Measurements from ENCODE around the gene DMD.

DMD gene

GRCh38 chrX:31367816-31368215 lies 1843.5 kb downstream of the DMD start:
- DNase-seq: no peak

- DNase-seq: no peak
These were observed 1845.3 kb downstream of the DMD start for GRCh38 chrX:31366041-31366440.

DNA sequence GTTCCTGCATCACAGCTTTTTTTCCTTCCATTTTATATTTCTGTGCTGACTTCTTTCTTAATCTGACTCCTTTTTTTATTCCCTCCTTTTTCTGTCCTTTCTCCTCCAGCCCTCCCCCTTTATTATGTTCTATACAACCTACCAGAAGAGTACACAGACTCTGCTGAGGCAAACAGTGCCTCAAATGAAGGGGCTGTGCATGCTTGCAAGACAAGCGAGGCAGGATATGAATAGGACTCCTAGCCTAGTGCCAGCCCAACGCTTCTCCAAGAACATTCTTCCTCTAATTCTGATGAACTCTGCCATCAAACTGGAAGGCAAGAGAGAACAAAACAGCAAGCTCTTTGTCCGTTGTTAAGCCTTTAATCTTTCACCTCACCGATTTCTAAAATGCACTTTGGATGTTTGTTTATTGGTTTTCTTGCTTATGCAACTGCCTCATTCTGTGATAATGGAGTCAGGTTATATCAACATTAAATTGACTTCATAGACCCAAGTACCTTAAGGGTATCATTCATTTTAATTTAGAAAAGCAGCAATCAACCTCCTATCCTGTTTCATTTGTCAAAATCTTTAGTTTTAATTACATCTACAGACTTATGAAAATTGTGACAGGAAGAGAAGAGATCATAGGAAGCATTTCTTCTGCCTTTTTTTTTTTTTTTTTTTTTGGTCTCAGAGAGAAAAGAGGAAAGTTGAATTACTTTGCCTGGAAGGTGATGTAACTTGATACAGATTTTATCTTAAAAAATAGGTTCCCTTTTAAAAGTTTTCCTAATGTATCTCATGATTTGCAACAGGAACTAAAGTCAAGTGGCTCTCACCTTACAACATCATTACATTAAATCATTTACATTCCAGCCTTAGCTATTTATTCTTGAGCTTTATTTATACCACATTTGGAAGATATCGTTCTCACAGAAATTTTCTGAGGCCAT lies 1854.8 kb downstream of the DMD start:
- peak in 1 of 56 donors; percentile 0 for DNase-seq

DNA sequence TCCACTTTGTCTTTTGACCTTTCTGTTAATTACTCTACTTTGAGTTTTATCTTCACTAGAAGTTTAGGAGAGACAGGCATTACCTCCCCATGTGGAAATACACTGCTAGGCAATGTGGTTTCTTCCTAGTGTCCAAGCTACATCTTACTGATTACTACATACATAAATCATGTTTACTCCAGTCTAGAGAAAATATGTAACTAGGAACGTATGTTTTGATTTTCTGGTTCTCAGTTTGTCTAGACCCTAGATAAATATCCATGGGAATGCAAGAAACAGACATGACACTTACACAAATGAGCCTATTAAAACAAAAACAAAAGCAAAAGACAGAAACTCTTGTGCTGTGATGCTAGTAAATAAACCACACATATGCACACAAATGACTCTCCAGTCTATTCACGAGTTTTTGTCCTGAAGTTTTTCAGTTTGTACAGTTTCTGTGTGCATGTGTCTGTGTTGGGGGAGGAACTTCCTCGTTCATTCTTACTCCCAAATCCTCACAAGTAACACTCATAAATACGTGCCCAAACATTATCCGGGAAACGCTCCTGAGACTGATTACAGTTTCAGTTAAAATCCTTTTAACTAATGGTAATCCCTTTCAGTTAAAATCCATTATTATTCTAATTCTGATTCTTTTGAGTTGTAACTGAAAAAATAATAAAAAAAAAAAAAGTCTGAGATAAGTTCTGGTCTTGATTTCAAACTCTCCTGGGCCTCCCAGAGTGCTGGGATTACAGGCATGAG lies 1856.0 kb downstream of the DMD start:
- DNase-seq: no peak

DNA sequence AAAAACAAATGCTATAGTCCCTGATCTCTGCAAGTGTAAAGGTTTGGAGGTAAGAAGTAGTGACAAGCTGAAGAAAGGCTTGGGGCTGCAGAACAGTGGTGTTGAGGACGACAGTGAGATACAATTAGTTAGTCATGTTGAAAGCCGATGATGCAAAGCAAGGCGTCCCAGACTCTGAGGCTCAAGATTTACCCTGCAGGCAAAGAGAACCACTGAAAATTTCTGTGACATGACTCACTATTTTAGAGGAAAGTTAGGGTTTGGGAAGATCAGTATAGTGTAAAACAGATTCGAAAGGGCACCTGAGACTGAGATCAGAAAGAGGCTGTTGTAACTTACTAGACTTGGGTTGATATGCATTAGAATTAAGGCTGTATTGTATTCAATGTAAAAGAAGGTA lies 1858.3 kb downstream of the DMD start:
- DNase-seq: no peak

DNA sequence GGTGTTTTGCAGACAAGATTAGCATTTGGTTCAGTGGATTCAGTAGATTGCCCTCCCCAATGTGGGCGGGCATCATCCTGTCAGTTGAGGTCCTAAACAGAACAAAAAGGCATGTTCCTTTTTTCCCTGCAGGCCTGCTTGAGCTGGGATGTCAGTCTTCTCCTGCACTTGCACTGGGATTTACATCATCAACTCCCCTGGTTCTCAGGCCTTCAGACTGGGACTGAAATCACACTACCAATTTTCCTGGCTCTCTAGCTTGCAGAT lies 1860.6 kb downstream of the DMD start:
- no peak for DNase-seq

GRCh38 chrX:31349515-31349914 lies 1861.8 kb downstream of the DMD start:
- DNase-seq: no peak

DNA sequence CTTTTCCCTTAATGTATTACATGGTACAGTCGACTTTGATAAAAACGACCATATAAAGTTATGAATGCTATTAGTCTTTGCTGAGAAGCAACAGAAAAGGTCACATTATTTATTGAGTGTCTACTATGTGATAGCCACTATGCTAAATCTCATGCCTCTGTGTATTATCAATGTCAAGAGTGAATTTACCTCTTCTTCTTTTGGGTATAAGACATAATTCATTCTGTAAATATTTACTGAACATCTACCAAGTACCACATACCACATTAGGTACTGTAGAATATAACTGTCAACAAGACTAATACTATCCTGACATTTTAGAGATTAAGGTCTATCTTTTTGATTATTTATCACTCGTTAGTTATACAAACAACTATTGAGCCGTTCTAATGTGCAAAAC lies 1870.8 kb downstream of the DMD start:
- DNase-seq: no peak

DNA sequence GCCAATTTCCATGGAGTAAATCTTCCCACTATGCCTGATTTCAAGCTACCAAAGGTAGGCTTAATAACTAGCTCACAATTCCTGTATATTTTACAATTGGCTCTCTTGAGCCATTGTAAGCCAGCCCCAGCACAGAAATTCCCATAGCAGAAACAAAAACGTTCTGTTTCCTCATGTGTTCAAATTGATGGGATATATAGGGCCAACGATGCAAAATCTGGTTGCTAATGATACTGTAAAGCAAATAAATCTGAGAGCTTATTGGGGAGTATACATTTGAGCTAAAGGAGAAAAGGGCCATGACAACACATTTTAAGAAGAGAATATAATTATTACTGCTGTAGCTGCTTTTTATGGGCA lies 1872.4 kb downstream of the DMD start:
- no peak for DNase-seq

- no peak for DNase-seq
These were observed 1874.0 kb downstream of the DMD start for GRCh38 chrX:31337332-31337731.

GRCh38 chrX:31336419-31336818 lies 1874.9 kb downstream of the DMD start:
- DNase-seq: no peak

DNA sequence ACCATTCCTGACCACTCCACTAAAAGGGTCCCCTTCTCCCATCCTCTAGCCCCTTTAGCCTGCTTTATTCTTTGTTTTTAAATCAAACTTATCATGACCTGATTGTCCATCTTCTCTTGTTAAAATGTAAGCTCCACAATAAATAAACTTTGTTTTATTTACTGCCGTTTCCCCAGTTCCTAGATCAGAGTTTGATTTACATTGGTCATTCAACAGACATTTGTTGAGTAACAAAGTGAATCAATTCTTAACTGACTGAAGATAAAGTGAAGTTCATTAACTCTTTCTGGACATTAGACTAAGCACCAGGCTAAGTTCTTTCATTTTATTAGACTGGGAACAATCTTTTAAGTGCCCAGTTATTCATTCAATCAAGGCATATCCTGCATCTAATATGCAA lies 1876.4 kb downstream of the DMD start:
- DNase-seq: no peak

- DNase-seq: no peak
These were observed 1878.1 kb downstream of the DMD start for GRCh38 chrX:31333165-31333831.

DNA sequence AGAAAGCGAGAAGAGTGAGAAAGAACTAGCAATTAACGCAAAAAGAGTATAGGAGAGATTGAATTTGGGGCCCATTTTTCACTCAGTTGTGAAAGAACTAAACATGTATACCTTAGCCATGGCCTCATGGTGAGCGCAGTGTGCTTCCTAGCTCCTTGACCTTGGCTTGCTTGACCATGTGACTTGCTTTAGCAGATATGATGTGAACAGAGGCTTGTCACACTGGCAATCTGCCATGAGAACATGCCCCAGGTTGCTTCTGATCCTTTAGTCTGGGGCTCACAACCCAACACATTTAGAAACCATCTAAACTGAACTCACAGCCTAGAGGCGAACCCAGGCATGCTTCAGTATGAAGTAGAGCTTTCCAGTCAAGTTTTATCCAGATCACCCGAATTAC lies 1879.4 kb downstream of the DMD start:
- no peak for DNase-seq

DNA sequence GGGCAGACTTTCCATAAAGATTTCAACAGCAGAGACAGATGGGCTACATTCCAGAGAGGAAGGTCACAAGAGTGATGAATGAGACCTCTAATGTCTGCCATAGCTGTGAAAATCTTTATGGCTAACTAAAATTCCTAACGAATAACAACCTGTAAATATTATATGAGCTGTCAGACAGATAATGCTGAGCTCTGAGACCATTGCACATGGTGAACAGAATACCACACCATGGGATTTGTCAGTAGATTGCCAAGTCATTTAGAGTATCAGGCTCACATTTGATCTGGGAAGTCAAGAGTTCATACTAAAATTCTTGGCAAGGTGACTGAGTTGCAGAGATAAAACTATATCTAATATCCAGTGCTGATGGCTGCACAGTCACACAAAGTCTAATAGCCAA lies 1880.3 kb downstream of the DMD start:
- DNase-seq: no peak

- DNase-seq: no peak
These were observed 1882.1 kb downstream of the DMD start for GRCh38 chrX:31329298-31329697.

GRCh38 chrX:31323658-31324057 lies 1887.7 kb downstream of the DMD start:
- no peak for DNase-seq

GRCh38 chrX:31320740-31321139 lies 1890.6 kb downstream of the DMD start:
- no peak for DNase-seq

DNA sequence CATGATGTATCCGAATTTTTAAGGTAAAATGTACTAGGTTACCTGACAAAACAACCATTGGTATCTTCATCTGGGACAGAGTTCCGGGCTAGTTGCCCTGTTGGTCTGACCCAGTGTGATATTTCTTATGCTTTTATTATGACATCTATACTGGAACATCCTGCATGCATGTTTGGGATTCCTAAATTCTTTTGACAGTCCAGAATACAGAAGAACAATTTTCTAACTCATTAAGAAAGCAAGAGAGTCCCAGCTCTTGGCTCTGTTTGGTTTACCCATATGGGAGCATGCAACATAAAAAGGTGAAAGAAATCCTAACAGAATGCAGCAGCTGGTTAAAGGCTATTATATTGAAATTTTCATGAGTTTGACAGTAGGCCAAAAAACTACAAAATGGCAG lies 1891.8 kb downstream of the DMD start:
- DNase-seq: no peak

GRCh38 chrX:31318866-31319265 lies 1892.5 kb downstream of the DMD start:
- no peak for DNase-seq

DNA sequence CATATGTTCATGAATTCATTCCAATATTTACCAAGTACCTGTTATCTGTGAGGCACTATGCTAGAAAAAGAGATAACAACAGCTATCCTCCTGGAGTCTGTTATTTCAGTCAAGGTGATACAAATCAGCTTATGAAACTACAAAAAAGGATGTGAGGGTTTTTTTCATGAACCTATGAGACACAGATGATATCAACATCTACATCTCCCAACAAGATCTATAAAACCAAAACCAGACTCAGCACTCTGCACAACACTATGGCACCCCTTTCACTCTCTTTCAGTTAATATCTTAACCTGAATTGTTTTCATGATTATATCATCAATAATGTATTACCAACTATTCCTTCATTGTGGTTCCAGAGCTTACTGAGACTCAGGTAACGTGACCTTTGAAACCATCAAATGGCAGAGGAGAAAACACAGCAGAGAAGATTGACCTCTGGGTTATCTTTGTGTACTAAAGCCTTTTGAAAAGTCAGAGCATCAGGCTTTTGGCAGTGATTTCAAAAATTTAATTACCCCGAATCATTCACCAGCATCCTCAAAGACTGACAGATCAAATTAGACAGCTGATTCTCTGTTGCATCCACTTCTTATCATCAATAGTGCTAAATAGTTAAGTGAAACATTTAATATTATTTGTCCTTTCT lies 1894.9 kb downstream of the DMD start:
- no peak for DNase-seq

- DNase-seq: no peak
These were observed 1896.4 kb downstream of the DMD start for GRCh38 chrX:31314921-31315320.

Measured in nucleus accumbens (tissue), 56 donors.